ENCODE data around the gene DDT.

The DDT gene

DNA sequence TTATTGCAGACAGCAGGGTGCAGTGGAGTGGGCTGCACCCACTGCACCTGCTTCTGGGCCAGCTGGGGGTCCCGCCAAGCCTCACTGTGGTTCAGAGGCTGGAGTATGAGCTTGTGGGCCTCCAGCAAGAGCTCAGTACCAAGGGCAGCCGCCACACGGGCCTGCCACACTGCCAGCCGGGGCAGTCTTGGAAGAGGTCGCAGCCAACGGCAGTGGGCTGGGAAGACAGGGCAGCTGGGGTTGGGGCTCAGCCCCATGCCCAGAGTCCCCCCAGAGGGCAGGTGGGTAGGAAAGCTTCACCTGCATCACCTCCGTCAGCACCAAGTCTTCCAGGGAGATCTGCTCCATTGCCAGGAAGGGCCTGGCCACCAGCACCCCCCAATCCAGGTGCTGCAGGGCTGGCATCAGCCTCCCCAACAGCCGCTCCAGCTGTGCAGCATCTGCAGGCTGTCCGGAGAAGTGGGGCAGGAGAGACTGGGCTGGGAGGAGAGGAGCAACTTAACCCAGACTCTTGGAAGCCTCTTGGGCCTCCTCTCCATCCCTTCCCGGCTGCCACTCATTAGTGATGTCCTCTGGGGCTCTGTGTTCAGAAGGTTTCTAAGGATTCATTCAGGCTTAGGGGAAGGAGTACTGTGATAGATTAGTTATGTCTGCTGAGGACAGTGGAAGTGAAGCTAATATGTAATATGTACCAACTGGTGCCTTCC, 32.1 kb upstream of the DDT start:
- no peak overlapping the region for H3K4me3 ChIP-seq (replicated peaks; ENCODE audit: low read depth, low read length)
- TF ChIP-seq, protein P1, sequence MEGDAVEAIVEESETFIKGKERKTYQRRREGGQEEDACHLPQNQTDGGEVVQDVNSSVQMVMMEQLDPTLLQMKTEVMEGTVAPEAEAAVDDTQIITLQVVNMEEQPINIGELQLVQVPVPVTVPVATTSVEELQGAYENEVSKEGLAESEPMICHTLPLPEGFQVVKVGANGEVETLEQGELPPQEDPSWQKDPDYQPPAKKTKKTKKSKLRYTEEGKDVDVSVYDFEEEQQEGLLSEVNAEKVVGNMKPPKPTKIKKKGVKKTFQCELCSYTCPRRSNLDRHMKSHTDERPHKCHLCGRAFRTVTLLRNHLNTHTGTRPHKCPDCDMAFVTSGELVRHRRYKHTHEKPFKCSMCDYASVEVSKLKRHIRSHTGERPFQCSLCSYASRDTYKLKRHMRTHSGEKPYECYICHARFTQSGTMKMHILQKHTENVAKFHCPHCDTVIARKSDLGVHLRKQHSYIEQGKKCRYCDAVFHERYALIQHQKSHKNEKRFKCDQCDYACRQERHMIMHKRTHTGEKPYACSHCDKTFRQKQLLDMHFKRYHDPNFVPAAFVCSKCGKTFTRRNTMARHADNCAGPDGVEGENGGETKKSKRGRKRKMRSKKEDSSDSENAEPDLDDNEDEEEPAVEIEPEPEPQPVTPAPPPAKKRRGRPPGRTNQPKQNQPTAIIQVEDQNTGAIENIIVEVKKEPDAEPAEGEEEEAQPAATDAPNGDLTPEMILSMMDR (IDR thresholded peaks at IDR 0.05; ENCODE audit: insufficient read depth, low read length, poor library complexity, severe bottlenecking), result no peak
- H3K27me3 ChIP-seq (replicated peaks; ENCODE audit: control insufficient read depth, insufficient read depth, low read length), result no peaks in the 10 kb centered on the region
- DNase-seq (ENCODE audit: extremely low read depth, insufficient read length), result no peak
- H3K36me3 ChIP-seq (ENCODE audit: control insufficient read depth, insufficient read depth, low read length), result no peaks in the 10 kb centered on the region

DNA sequence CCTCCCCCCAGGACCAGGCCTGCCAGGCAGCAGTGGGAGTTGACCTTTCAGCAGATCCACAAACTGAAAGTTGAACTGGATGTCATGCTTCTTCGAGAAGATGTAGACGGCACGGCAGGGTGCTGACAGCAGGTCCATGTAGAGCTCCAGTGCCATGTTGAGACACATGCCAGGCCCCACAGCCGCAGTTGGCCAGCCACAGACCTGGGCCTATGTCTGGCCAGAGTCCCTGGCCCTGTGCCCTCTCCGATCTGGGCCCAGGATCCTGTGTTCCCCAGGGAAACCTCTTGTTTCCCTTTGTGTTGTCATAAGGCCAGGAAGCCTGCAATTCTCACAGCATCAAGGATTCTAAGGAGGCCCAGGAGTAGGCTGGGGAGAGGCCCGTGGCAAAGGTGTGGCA, 31.0 kb upstream of the DDT start, which contains the start of gene GSTT4:
GSTT4 (minus strand) TSS at position 253 of the 400 bp plus-strand sequence; CDS start at position 156, 97 bp downstream.
- DNase-seq (ENCODE audit: extremely low read depth, insufficient read length), result no peak
- Histone ChIP-seq H3K27me3 (replicated peaks; ENCODE audit: control insufficient read depth, insufficient read depth, low read length) (no peaks in the 10 kb centered on the region), H3K36me3 (ENCODE audit: control insufficient read depth, insufficient read depth, low read length) (no peaks in the 10 kb centered on the region), H3K4me3 (replicated peaks; ENCODE audit: low read depth, low read length) (no peak within 1 kb of the TSS)
- TF ChIP-seq, protein P1 (IDR thresholded peaks at IDR 0.05; ENCODE audit: insufficient read depth, low read length, poor library complexity, severe bottlenecking), result no peak

DNA sequence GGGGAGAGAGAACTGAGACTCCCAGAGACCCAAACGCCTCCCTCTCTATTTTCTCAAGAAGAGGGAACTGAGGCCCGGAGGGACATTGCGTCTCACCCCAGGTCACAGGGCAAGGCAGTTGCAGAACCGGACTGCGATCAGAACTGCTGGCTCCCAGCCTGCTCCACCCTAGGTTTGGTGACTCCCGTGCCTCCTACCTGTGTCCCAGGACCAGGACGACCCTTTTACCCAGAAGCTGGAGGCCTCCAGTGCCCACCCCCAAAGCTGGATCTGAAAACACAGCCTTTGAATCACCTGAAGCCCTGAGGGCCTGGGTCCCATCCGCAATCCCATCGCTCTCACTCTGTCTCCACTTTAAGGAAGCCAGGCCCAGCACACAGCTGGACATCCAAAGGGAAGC, 29.6 kb upstream of the DDT start:
- H3K4me3 ChIP-seq (replicated peaks; ENCODE audit: low read depth, low read length), result no peak overlapping the region
- DNase-seq (ENCODE audit: extremely low read depth, insufficient read length), result no peak
- no peaks in the 10 kb centered on the region for H3K36me3 ChIP-seq (ENCODE audit: control insufficient read depth, insufficient read depth, low read length)
- no peaks in the 10 kb centered on the region for H3K27me3 ChIP-seq (replicated peaks; ENCODE audit: control insufficient read depth, insufficient read depth, low read length)
- TF ChIP-seq, protein P1 (IDR thresholded peaks at IDR 0.05; ENCODE audit: insufficient read depth, low read length, poor library complexity, severe bottlenecking), result no peak

DNA sequence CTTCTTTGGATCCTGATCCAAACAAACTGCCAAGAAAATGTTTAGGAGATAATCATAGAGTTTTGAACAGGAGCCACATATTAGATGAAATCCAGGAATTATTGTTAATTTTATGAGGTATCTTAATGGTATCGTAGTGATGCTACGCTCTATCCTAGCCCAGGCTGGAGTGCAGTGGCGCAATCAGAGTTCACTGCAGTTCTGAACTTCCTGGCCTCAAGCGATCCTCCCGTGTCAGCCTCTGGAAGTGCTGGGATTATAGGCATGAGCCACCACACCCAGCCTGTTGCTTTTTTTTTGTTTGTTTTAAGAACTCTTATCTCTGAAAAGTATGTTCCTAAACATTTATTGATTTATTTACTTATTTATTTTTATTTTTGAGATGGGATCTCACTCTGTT, 28.6 kb upstream of the DDT start:
- Histone ChIP-seq H3K27me3 (replicated peaks; ENCODE audit: control insufficient read depth, insufficient read depth, low read length) (no peaks in the 10 kb centered on the region), H3K36me3 (ENCODE audit: control insufficient read depth, insufficient read depth, low read length) (no peaks in the 10 kb centered on the region), H3K4me3 (replicated peaks; ENCODE audit: low read depth, low read length) (no peak overlapping the region)
- DNase-seq (ENCODE audit: extremely low read depth, insufficient read length), result no peak
- TF ChIP-seq, protein P1 (IDR thresholded peaks at IDR 0.05; ENCODE audit: insufficient read depth, low read length, poor library complexity, severe bottlenecking), result no peak

DNA sequence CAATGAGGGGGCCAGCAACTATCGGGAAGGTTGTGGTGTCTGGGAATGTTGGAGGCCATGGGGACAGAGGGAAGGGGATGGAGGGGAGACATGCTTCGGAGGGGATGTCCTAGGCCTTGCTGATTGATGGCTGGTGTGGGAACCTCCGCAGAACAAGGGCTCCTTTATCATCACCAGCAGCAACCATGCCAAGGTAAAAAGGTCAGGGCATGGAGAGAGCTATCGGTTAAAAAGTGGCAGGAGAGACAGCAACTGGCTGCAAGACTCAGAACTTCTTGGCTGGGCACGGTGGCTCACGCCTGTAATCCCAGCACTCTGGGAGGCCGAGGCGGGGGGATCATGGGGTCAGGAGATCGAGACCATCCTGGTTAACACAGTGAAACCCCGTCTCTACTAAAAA, 28.0 kb upstream of the DDT start:
- Histone ChIP-seq H3K36me3 (ENCODE audit: control insufficient read depth, insufficient read depth, low read length) (no peaks in the 10 kb centered on the region), H3K27me3 (replicated peaks; ENCODE audit: control insufficient read depth, insufficient read depth, low read length) (no peaks in the 10 kb centered on the region), H3K4me3 (replicated peaks; ENCODE audit: low read depth, low read length) (no peak overlapping the region)
- TF ChIP-seq, protein P1 (IDR thresholded peaks at IDR 0.05; ENCODE audit: insufficient read depth, low read length, poor library complexity, severe bottlenecking), result no peak
- no peak for DNase-seq (ENCODE audit: extremely low read depth, insufficient read length)
